ENCODE results near the gene ATP2A1. TPM values are rescaled to one million over a fixed set of nuclear protein-coding genes. Genes with fewer than 3 reads are reported as not detected.

The ATP2A1 gene
- total and polyA plus RNA-seq, 2 of the 13 experiments (the other 11 are each of a cell fraction or from before 2014, with no cell fraction given) = 3.2 to 12.5 TPM

DNA sequence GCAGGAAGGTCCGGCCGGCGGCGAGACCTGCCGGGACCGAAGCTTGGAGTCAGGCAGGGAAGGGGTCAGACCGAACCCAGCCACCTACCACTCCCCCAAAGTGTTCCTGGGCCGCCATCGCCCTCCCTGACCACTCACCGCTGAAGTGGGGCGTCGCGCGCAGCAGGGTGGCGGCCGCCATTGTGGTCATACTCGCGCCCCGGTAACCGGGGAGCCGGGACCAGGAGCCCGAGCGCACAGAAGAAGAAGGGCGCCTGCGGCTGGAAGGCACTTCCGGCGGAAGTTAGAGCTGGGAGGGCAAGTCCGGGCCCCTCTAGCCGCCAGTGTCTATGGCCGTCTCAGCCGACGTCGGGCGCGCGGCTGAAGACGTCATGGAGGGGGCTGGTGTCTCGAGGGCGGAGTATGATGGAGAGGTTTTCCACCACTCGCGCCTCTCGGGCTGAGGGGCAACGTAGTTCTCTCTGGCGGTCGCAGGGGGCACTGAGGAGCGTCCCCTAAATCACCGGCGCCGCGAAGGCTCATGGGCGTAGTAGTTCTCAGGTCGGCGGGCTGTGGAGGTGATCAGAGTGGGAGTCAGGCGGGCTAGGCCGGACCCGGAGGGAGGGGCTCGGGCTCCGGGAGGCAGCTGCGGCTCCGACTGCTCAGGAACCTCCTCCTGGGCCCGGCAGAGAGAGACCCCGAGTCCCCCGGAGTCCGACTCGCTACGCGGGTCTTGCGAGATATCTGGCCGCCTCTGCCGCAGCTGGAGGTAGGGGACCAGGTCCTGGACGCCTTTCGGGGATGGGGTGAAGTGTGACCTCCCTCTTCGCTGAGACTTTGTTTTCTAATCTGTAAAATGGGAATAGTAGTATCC is 32.0 kb upstream of the ATP2A1 start, which contains the start of gene TUFM (continued):
- TF ChIP-seq, protein P1, sequence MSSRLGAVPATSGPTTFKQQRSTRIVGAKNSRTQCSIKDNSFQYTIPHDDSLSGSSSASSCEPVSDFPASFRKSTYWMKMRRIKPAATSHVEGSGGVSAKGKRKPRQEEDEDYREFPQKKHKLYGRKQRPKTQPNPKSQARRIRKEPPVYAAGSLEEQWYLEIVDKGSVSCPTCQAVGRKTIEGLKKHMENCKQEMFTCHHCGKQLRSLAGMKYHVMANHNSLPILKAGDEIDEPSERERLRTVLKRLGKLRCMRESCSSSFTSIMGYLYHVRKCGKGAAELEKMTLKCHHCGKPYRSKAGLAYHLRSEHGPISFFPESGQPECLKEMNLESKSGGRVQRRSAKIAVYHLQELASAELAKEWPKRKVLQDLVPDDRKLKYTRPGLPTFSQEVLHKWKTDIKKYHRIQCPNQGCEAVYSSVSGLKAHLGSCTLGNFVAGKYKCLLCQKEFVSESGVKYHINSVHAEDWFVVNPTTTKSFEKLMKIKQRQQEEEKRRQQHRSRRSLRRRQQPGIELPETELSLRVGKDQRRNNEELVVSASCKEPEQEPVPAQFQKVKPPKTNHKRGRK (CRISPR knock-in tag; IDR thresholded peaks at IDR 0.05) = 0 out of 2 replicates have a peak, but pooled peaks have one; percentile 38
- TF ChIP-seq, protein P2, sequence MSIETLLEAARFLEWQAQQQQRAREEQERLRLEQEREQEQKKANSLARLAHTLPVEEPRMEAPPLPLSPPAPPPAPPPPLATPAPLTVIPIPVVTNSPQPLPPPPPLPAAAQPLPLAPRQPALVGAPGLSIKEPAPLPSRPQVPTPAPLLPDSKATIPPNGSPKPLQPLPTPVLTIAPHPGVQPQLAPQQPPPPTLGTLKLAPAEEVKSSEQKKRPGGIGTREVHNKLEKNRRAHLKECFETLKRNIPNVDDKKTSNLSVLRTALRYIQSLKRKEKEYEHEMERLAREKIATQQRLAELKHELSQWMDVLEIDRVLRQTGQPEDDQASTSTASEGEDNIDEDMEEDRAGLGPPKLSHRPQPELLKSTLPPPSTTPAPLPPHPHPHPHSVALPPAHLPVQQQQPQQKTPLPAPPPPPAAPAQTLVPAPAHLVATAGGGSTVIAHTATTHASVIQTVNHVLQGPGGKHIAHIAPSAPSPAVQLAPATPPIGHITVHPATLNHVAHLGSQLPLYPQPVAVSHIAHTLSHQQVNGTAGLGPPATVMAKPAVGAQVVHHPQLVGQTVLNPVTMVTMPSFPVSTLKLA (IDR thresholded peaks at IDR 0.05) = peak; percentile 66
- TF ChIP-seq HIVEP1 (CRISPR knock-in tag; IDR thresholded peaks at IDR 0.05) (peak; percentile 78), ZBTB38 (CRISPR knock-in tag; IDR thresholded peaks at IDR 0.05) (no peak; the same call in 1 of the 2 replicates), MTF2 (CRISPR knock-in tag; IDR thresholded peaks at IDR 0.05; ENCODE audit: borderline replicate concordance) (peak; percentile 75; the same call in 1 of the 2 replicates), DNMT3B (CRISPR knock-in tag; conservative IDR thresholded peaks at IDR 0.05) (peak; percentile 62), ZNF841 (CRISPR knock-in tag; IDR thresholded peaks at IDR 0.05; ENCODE audit: borderline replicate concordance) (no peak), HNRNPL (IDR thresholded peaks at IDR 0.05; ENCODE audit: low read depth, low read length) (no peak), ZNF563 (CRISPR knock-in tag; IDR thresholded peaks at IDR 0.05) (peak; percentile 63; the same call in 1 of the 2 replicates), TBX3 (IDR thresholded peaks at IDR 0.05; ENCODE audit: borderline replicate concordance) (0 out of 2 replicates have a peak, but pooled peaks have one; percentile 43), MXD4 (CRISPR knock-in tag; IDR thresholded peaks at IDR 0.05) (peak; percentile 91), ZNF143 (CRISPR knock-in tag; IDR thresholded peaks at IDR 0.05) (peak; percentile 96), ZIK1 (CRISPR knock-in tag; IDR thresholded peaks at IDR 0.05; ENCODE audit: borderline replicate concordance, low read depth) (peak; percentile 73; the same call in 1 of the 2 replicates), NFE2 (CRISPR knock-in tag; IDR thresholded peaks at IDR 0.05) (no peak)
- TF ChIP-seq, protein P3, sequence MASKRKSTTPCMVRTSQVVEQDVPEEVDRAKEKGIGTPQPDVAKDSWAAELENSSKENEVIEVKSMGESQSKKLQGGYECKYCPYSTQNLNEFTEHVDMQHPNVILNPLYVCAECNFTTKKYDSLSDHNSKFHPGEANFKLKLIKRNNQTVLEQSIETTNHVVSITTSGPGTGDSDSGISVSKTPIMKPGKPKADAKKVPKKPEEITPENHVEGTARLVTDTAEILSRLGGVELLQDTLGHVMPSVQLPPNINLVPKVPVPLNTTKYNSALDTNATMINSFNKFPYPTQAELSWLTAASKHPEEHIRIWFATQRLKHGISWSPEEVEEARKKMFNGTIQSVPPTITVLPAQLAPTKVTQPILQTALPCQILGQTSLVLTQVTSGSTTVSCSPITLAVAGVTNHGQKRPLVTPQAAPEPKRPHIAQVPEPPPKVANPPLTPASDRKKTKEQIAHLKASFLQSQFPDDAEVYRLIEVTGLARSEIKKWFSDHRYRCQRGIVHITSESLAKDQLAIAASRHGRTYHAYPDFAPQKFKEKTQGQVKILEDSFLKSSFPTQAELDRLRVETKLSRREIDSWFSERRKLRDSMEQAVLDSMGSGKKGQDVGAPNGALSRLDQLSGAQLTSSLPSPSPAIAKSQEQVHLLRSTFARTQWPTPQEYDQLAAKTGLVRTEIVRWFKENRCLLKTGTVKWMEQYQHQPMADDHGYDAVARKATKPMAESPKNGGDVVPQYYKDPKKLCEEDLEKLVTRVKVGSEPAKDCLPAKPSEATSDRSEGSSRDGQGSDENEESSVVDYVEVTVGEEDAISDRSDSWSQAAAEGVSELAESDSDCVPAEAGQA (IDR thresholded peaks at IDR 0.05; ENCODE audit: low read depth) = peak; percentile 97
- TF ChIP-seq, protein P3 (CRISPR knock-in tag; IDR thresholded peaks at IDR 0.05; ENCODE audit: borderline replicate concordance) = no peak
- TF ChIP-seq, protein P4, sequence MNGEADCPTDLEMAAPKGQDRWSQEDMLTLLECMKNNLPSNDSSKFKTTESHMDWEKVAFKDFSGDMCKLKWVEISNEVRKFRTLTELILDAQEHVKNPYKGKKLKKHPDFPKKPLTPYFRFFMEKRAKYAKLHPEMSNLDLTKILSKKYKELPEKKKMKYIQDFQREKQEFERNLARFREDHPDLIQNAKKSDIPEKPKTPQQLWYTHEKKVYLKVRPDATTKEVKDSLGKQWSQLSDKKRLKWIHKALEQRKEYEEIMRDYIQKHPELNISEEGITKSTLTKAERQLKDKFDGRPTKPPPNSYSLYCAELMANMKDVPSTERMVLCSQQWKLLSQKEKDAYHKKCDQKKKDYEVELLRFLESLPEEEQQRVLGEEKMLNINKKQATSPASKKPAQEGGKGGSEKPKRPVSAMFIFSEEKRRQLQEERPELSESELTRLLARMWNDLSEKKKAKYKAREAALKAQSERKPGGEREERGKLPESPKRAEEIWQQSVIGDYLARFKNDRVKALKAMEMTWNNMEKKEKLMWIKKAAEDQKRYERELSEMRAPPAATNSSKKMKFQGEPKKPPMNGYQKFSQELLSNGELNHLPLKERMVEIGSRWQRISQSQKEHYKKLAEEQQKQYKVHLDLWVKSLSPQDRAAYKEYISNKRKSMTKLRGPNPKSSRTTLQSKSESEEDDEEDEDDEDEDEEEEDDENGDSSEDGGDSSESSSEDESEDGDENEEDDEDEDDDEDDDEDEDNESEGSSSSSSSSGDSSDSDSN (CRISPR knock-in tag; IDR thresholded peaks at IDR 0.05) = peak; percentile 95

Measured in HepG2 (cell line).